GM12892 (cell line): ENCODE results near the gene EXOC4.

Source experiments
- POLR2A ChIP-seq: IDR thresholded peaks from 2 replicates; pipeline ENCODE4 v1.6.1; 2011; ENCODE audit warnings: low read depth, low read length, control low read depth
- POLR2AphosphoS5 ChIP-seq: IDR thresholded peaks from 2 replicates; pipeline ENCODE4 v1.6.1; 2011; ENCODE audit warnings: low read depth, low read length, control low read depth

GRCh38 chr7:134030460-134030865, 777.6 kb downstream of the EXOC4 start:
- TF ChIP-seq POLR2A (no peak), POLR2AphosphoS5 (no peak)
